Activated CD8-positive, alpha-beta T cell treated with anti-CD3 and anti-CD28 coated beads for 36 hours (primary cell): ENCODE data around the gene SCT. TPM values are rescaled to one million over a fixed set of nuclear protein-coding genes. Genes with fewer than 3 reads are reported as not detected.

Experiments
- ATAC-seq: fragments of 200-7000 bp; cut with Tn5 transposase; one replicate; pipeline ENCODE4 v1.10.0; 2021; ENCODE audit warnings: mild to moderate bottlenecking, moderate library complexity
- CTCF ChIA-PET: fragments of 350-600 bp; sonication (Branson Sonifier 250); formaldehyde crosslinking; loops from one replicate; lab custom pipeline; 2021; ENCODE audit warnings: antibody characterized with exemption; lab: Charles Lee
- POLR2A ChIA-PET: fragments of 350-600 bp; sonication (Branson Sonifier 250); formaldehyde crosslinking; loops from one replicate; lab custom pipeline; 2021; ENCODE audit warnings: antibody characterized with exemption; lab: Charles Lee
- DNase-seq: peaks from one replicate; pipeline ENCODE4 v3.0.0-alpha.2; 2020
- H3K27ac Mint-ChIP-seq: one replicate; pipeline ENCODE4 v1.8.0; 2021; ENCODE audit warnings: mild to moderate bottlenecking, mixed read lengths
- H3K27me3 Mint-ChIP-seq: one replicate; pipeline ENCODE4 v1.8.0; 2021; ENCODE audit warnings: mixed read lengths
- H3K36me3 Mint-ChIP-seq: one replicate; pipeline ENCODE4 v1.8.0; 2021; ENCODE audit warnings: low read depth, mixed read lengths
- H3K4me1 Mint-ChIP-seq: one replicate; pipeline ENCODE4 v1.8.0; 2021; ENCODE audit warnings: low read depth, mixed read lengths
- H3K4me3 Mint-ChIP-seq: one replicate; pipeline ENCODE4 v1.8.0; 2021; ENCODE audit warnings: mild to moderate bottlenecking, moderate library complexity, mixed read lengths
- H3K9me3 Mint-ChIP-seq: one replicate; pipeline ENCODE4 v1.8.0; 2021; ENCODE audit warnings: mixed read lengths
- intact Hi-C: fragments of 100-400 bp; cut with micrococcal nuclease; formaldehyde crosslinking; loops from one replicate; pipeline ENCODE4 v1.10.0; 2022
- total RNA-seq, 2 experiments: library from RNA; stranded (reverse); gene quantifications; one replicate each; pipeline ENCODE4 v1.2.3, GENCODE V29; 2021
- TF ChIP-seq, protein P1 (sequence below): fragments of 200-600 bp; IDR thresholded peaks from one replicate; pipeline ENCODE4 v1.8.0; 2022; ENCODE audit warnings: antibody characterized with exemption, mild to moderate bottlenecking

Gene SCT
- total RNA-seq, 2 experiments from 2014 or later: not detected

DNA sequence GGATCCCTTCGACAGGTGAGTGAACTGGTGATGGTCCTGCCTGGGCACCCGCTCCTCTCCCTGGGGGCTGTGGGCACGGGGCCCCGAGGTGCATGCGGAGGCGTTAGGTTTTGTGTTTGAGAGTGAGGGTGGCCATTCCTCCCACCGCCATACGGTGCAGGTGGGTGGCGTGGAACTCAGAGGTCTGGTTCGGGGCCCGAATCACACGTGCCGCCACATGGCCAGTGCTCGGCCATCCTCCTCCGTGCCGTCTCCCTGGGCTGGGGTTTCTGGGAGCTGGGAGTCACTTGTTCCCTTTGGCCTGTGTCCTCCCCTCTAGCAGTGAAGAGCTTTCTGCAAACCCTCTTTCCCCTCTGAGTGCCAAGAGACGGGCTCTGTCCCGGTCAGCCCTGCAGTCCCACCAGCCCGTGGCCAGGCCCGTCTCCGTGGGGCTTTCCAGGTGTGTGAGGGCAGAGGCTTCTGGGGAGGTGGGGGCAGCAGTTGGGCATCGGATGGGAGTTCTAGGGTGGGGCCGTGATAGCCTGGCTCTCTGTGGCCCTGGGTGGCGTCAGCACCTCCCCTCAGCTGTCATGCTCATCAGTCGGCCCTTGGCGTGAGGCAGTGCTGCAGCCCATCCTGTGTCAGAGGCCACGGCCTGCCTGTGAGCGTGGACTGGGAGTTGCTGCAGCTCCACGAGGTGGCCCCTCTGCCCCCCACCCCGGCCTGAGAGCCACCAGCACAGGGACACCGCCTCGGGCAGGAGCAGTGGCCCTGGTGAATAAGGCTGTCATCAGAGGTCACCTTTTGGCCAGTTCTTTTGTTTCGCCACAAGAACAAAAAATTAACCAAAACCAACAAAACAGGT is 21.5 kb downstream of the SCT start:
- Mint-ChIP-seq H3K36me3 (peaks cover 31% of the 10 kb centered on the region), H3K4me1 (no peaks in the 10 kb centered on the region), H3K27me3 (no peaks in the 10 kb centered on the region), H3K9me3 (no peaks in the 10 kb centered on the region), H3K4me3 (no peak overlapping the region), H3K27ac (no peak overlapping the region)
- intact Hi-C loops: no loop called here
- ATAC-seq: no peak
- ChIA-PET CTCF (no interaction called here), POLR2A (interaction anchor here (0.7 kb wide), 1 partner anchor 9 kb away, joined by 3 read pairs; no protein-coding TSS in a partner anchor)
- DNase-seq: no peak
- TF ChIP-seq, protein P1, sequence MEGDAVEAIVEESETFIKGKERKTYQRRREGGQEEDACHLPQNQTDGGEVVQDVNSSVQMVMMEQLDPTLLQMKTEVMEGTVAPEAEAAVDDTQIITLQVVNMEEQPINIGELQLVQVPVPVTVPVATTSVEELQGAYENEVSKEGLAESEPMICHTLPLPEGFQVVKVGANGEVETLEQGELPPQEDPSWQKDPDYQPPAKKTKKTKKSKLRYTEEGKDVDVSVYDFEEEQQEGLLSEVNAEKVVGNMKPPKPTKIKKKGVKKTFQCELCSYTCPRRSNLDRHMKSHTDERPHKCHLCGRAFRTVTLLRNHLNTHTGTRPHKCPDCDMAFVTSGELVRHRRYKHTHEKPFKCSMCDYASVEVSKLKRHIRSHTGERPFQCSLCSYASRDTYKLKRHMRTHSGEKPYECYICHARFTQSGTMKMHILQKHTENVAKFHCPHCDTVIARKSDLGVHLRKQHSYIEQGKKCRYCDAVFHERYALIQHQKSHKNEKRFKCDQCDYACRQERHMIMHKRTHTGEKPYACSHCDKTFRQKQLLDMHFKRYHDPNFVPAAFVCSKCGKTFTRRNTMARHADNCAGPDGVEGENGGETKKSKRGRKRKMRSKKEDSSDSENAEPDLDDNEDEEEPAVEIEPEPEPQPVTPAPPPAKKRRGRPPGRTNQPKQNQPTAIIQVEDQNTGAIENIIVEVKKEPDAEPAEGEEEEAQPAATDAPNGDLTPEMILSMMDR: no peak

DNA sequence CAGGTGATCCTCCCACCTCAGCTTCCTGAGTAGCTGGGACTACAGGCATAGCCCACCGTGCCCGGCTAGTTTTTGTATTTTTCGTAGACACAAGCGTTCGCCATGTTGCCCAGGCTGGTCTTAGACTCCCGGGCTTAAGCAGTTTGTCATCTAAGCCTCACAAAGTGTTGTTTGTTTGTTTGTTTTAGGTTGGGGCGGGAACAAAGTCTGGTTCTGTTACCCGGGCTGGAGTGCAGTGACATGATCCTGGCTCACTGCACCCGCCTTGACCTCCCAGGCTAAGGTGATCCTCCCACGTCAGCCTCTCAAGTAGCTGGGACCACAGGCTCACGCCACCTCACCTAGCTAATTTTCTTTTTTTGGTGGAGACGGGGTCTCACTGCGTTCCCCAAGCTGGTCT is 23.8 kb downstream of the SCT start:
- Mint-ChIP-seq H3K4me3 (no peak overlapping the region), H3K9me3 (no peaks in the 10 kb centered on the region), H3K27me3 (no peaks in the 10 kb centered on the region), H3K36me3 (peaks cover 42% of the 10 kb centered on the region), H3K4me1 (no peaks in the 10 kb centered on the region), H3K27ac (no peak overlapping the region)
- intact Hi-C loops: no loop called here
- CTCF ChIA-PET: no interaction called here
- DNase-seq: no peak
- POLR2A ChIA-PET: no interaction called here
- ATAC-seq: no peak
- TF ChIP-seq, protein P1: no peak

DNA sequence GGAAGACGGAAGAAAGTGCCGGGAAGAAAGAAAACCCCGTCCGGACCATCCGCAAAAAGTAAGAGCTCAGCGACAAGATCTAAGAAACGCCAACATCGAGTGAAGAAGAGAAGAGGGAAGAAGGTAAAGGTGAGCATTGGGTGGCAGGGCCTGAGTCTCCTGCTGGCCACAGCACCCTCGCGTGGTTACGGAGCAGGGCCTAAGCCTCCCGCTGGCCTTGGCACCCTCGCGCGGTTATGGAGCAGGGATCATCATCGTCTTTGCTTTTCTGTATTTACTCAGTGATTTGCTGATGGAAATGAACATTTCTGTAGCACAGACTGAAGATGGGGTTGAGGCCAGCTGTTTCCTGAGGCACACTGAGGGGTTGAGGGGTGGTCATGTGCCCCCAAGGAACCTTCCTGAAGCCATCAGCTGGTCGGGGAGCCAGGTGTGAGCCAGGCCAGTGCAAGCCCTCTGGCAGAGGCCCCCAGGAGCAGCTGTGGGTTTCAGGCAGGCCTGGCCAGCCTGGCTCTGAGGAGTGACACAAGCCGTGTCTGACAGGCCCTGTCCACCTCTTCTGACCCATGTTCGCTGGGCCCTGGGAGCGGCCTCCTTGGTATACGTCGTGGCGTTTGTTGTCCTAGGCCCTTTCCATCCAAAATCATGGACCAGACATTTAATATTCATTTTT is 25.3 kb downstream of the SCT start:
- intact Hi-C loops: no loop called here
- Mint-ChIP-seq H3K9me3 (no peaks in the 10 kb centered on the region), H3K36me3 (peaks cover 43% of the 10 kb centered on the region), H3K4me3 (no peak overlapping the region), H3K4me1 (peaks cover 4% of the 10 kb centered on the region), H3K27ac (no peak overlapping the region), H3K27me3 (no peaks in the 10 kb centered on the region)
- ATAC-seq (no peak), DNase-seq (no peak)
- TF ChIP-seq, protein P1: no peak
- ChIA-PET CTCF (no interaction called here), POLR2A (interaction anchor here (0.6 to 2.2 kb wide), 2 partner anchors 11 to 189 kb away, joined by 3 to 6 read pairs; no protein-coding TSS in a partner anchor)

DNA sequence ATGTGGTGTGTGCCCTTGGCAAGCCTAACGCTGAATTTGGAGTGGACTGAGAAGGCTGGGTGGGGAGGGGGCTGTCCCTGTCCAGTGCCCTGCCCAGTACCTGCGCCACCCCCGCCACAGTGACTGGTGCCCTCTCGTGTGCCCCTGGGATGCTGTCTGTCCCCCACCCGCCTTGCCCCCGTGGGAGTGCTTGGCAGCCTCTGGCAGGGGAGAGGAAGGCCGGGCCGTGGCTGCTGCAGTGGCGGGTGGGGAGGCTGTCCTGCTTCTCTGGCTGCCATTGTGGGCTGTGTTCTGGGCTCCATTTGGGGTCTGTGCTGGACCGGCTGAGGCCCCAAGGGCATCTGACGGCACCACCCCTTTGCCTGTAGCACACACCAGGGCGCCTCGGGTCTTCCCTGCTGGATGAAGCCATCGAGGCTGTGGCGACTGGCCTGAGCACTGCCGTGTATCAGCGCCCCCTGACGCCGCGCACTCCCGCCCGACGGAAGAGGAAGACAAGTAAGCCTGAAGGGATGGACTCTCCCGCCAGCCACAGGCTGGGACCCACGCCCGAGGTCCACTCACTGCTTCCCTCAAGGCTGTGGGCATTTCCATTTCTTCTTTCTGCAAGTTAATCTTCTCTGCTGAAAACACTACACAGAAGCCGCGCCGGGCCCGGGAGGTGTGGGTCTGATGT is 28.8 kb downstream of the SCT start:
- TF ChIP-seq, protein P1: no peak
- Mint-ChIP-seq H3K4me1 (peaks cover 12% of the 10 kb centered on the region), H3K27ac (no peak overlapping the region), H3K9me3 (no peaks in the 10 kb centered on the region), H3K36me3 (peaks cover 41% of the 10 kb centered on the region), H3K4me3 (no peak overlapping the region), H3K27me3 (no peaks in the 10 kb centered on the region)
- DNase-seq: no peak
- intact Hi-C loops: no loop called here
- ATAC-seq: no peak
- ChIA-PET POLR2A (no interaction called here), CTCF (no interaction called here)
